ENCODE results near the gene CTSW. TPM values are rescaled to one million over a fixed set of nuclear protein-coding genes. Genes with fewer than 3 reads are reported as not detected.

Gene CTSW
- total RNA-seq, 4 donors from 2014 or later = 1.1 to 1.8 TPM; not detected in 2

DNA sequence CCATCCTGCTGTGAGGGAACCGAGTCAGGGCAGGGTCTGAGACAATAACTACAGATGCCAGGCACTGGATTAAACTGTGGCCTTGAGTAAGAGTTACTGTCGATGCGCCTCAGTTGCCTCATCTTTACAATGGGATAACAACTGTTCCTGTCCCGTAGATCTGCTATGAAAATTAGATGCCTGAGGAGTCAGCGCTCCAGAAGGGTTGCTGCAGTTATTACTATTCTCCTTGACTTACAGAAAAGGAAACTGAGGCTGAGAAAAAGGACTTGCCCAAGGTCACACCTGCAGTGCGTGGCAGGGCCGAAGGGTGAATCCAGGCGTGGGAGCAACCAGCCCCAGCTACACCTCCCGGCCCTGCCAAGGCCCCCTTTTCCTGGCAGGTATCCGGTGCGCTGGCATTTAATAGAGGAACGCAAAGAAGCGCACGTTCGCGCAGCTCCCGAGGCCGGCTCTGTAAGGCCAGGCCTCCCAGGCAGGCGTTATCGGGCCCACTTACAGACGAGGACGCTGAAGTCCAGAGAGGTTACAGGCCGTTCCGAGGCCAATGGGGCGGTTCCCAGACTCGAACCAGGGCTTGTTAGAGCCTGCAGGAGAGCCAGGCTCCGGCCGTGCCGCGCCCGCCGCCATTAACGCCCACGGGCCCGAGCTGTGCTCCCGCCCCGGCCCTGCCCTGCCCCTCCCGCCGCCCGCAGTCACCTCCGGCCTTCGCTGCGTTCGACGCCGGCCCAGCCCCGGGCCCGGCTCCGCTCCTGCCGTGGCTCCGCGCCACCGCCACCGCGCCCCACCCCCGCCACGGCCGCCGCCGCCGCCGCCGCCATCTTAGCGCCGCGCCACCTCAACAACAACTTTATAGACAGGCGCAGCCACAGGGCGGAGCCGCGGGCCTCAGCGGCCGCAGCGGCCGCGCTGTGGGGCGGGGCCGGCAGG lies 38.8 kb downstream of the CTSW start, which contains the start of gene C11orf68:
TSS of gene C11orf68 (minus strand) at position 852 of the 930 bp plus-strand sequence. CDS start at position 821, 31 bp downstream.
- peak within 1 kb of the TSS; percentile 84 to 98 (median 91) for H3K4me3 ChIP-seq
- H3K36me3 ChIP-seq = peaks cover 0 to 6% (median 2%) of the 10 kb centered on the region in 4 donors
- H3K9me3 ChIP-seq = no peaks in the 10 kb centered on the region
- no peak for TF ChIP-seq POLR2A (IDR thresholded peaks at IDR 0.05)
- TF ChIP-seq POLR2AphosphoS5 (IDR thresholded peaks at IDR 0.05) = peak in 1 of 3 donors; percentile 55
- H3K27ac ChIP-seq = peak within 1 kb of the TSS; percentile 96 to 98 (median 96)
- in situ Hi-C loops (cut with MboI; ENCODE audit: low pct_ligation_motif_present in 1 of 4, low pct_unique_long_range_greater_than_20kb in 1 of 4, low sequenced_read_pairs in 3 of 4) (no loop called here), intact Hi-C loops (cut with DNase I; ENCODE audit: low total_unique reads) (loop anchor here (2.0 kb wide), 1 partner anchor 30 kb away; the partner anchor contains the start of gene FIBP)
- H3K4me1 ChIP-seq = peaks cover 34 to 49% (median 46%) of the 10 kb centered on the region in 4 donors
- no peaks in the 10 kb centered on the region for H3K27me3 ChIP-seq
- WGBS, 2 donors (ENCODE audit: low coverage in 1 of 2) = 5% methylated on average over 41 of the region's 77 CpGs; no CpG with 5 or more reads in 1 of the 2 donors
- DNase-seq = no peak

DNA sequence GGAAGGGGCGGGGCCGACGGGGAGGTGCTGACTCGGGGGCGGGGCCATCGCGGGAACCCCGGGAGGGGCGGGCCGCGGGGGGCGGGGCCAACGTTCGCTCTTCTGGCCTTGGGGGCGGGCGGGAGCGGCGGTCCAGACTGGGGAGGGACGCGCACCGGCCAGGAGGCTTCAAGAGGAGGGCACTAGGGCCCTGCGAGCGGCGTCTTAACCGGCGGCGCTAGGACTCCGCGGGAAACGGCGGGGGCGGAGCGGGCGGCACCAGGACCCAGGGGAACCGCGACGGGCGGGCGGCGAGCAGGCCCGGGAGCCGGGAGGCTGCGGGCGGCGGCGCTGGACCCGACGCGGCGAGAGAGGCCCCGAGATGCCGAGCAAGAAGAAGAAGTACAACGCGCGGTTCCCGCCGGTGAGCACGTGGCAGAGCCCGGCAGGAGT lies 39.5 kb downstream of the CTSW start, which contains the start of gene DRAP1:
TSS of gene DRAP1 (plus strand) at position 286 of the 432 bp plus-strand sequence. CDS start at position 362, 76 bp downstream.
- intact Hi-C loops (cut with DNase I; ENCODE audit: low total_unique reads) = loop anchor here (2.0 kb wide), 1 partner anchor 30 kb away; the partner anchor contains the start of gene FIBP
- no peaks in the 10 kb centered on the region for H3K27me3 ChIP-seq
- peak within 1 kb of the TSS; percentile 96 to 98 (median 96) for H3K27ac ChIP-seq
- H3K9me3 ChIP-seq = no peaks in the 10 kb centered on the region
- peak within 1 kb of the TSS; percentile 84 to 98 (median 91) for H3K4me3 ChIP-seq
- H3K36me3 ChIP-seq = peaks cover 0 to 6% (median 2%) of the 10 kb centered on the region in 4 donors
- WGBS, 2 donors (ENCODE audit: low coverage in 1 of 2) = 3% methylated on average over 13 of the region's 59 CpGs; no CpG with 5 or more reads in 1 of the 2 donors
- in situ Hi-C loops (cut with MboI; ENCODE audit: low pct_ligation_motif_present in 1 of 4, low pct_unique_long_range_greater_than_20kb in 1 of 4, low sequenced_read_pairs in 3 of 4) = no loop called here
- TF ChIP-seq POLR2A (IDR thresholded peaks at IDR 0.05) = peak; percentile 54
- peak; percentile 34 to 69 (median 58) for TF ChIP-seq POLR2AphosphoS5 (IDR thresholded peaks at IDR 0.05)
- TF ChIP-seq EP300 (IDR thresholded peaks at IDR 0.05; ENCODE audit: low read depth) = no peak
- peaks cover 34 to 49% (median 46%) of the 10 kb centered on the region in 4 donors for H3K4me1 ChIP-seq
- DNase-seq = peak; percentile 99

DNA sequence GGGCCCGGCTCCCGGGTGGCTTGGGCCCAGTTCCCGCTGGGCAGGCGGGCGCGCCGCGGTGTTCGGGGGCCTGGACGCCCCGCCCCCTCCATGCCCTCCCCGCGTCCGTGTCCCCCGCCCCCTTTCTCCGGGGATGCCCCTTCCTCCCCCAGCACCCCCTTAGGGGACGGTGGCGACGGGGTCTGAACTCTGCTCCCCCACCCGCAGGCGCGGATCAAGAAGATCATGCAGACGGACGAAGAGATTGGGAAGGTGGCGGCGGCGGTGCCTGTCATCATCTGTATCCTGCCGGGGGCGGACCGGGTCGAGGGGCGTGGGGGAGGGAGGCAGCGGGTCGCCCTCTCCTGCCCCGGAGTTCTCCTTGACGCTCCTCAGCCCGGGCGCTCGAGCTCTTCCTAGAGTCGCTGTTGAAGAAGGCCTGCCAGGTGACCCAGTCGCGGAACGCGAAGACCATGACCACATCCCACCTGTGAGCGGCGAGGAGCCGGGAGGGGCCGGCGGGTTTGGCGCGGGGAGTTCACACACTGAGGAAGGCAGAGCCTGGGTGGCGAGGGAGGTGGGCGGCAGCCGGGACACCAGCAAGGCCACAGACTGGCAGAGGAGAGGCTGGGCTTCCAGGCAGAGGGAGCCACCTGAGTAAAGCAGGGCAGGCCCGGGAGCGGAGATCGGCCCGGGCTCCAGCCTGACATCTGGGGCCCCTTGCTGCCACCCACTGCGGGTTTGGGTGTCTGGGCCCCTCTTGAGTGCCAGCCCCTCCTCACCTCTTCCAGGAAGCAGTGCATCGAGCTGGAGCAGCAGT lies 40.1 kb downstream of the CTSW start:
- in situ Hi-C loops (cut with MboI; ENCODE audit: low pct_ligation_motif_present in 1 of 4, low pct_unique_long_range_greater_than_20kb in 1 of 4, low sequenced_read_pairs in 3 of 4) (no loop called here), intact Hi-C loops (cut with DNase I; ENCODE audit: low total_unique reads) (loop anchor here (2.0 kb wide), 1 partner anchor 31 kb away; the partner anchor contains the start of gene FIBP)
- 1% methylated on average over 42 of the region's 60 CpGs; no CpG with 5 or more reads in 1 of the 2 donors for WGBS, 2 donors (ENCODE audit: low coverage in 1 of 2)
- Histone ChIP-seq H3K27ac (peak overlapping the region; percentile 89 to 97 (median 95)), H3K9me3 (no peaks in the 10 kb centered on the region), H3K4me1 (peaks cover 34 to 48% (median 46%) of the 10 kb centered on the region in 4 donors), H3K27me3 (no peaks in the 10 kb centered on the region), H3K36me3 (peaks cover 0 to 6% (median 2%) of the 10 kb centered on the region in 4 donors), H3K4me3 (peak overlapping the region; percentile 77 to 98 (median 91))
- TF ChIP-seq, protein P1, sequence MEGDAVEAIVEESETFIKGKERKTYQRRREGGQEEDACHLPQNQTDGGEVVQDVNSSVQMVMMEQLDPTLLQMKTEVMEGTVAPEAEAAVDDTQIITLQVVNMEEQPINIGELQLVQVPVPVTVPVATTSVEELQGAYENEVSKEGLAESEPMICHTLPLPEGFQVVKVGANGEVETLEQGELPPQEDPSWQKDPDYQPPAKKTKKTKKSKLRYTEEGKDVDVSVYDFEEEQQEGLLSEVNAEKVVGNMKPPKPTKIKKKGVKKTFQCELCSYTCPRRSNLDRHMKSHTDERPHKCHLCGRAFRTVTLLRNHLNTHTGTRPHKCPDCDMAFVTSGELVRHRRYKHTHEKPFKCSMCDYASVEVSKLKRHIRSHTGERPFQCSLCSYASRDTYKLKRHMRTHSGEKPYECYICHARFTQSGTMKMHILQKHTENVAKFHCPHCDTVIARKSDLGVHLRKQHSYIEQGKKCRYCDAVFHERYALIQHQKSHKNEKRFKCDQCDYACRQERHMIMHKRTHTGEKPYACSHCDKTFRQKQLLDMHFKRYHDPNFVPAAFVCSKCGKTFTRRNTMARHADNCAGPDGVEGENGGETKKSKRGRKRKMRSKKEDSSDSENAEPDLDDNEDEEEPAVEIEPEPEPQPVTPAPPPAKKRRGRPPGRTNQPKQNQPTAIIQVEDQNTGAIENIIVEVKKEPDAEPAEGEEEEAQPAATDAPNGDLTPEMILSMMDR (IDR thresholded peaks at IDR 0.05) = no peak
- no peak for TF ChIP-seq POLR2A (IDR thresholded peaks at IDR 0.05)
- TF ChIP-seq EP300 (IDR thresholded peaks at IDR 0.05; ENCODE audit: low read depth) = no peak
- TF ChIP-seq POLR2AphosphoS5 (IDR thresholded peaks at IDR 0.05) = no peak
- DNase-seq = peak; percentile 55

- Histone ChIP-seq H3K36me3 (peaks cover 0 to 6% (median 2%) of the 10 kb centered on the region in 4 donors), H3K27me3 (no peaks in the 10 kb centered on the region), H3K4me3 (peak overlapping the region; percentile 77 to 98 (median 91)), H3K9me3 (no peaks in the 10 kb centered on the region), H3K4me1 (peaks cover 32 to 42% (median 40%) of the 10 kb centered on the region in 4 donors), H3K27ac (peak overlapping the region; percentile 89 to 97 (median 95))
- DNase-seq = peak; percentile 29
- WGBS, 2 donors (ENCODE audit: low coverage in 1 of 2) = 29 to 44% methylated on average over 2 to 15 of the region's 15 CpGs
- TF ChIP-seq POLR2AphosphoS5 (IDR thresholded peaks at IDR 0.05) (no peak), POLR2A (IDR thresholded peaks at IDR 0.05) (no peak), EP300 (IDR thresholded peaks at IDR 0.05; ENCODE audit: low read depth) (no peak)
- TF ChIP-seq, protein P1 (IDR thresholded peaks at IDR 0.05) = no peak
- intact Hi-C loops (cut with DNase I; ENCODE audit: low total_unique reads) = no loop called here
- in situ Hi-C loops (cut with MboI; ENCODE audit: low pct_ligation_motif_present in 1 of 4, low pct_unique_long_range_greater_than_20kb in 1 of 4, low sequenced_read_pairs in 3 of 4) = no loop called here
These were observed 40.8 kb downstream of the CTSW start for GRCh38 chr11:65920372-65920802.

Data from transverse colon (tissue), 4 donors.